SJCRH30 (cell line): ENCODE results near the gene GNAI3. TPM values are rescaled to one million over a fixed set of nuclear protein-coding genes. Genes with fewer than 3 reads are reported as not detected.

Experiments used
- DNase-seq, 2 experiments: peaks; one replicate each; pipeline ENCODE4 v3.0.0-alpha.2; 2015 to 2020
- H3K27ac ChIP-seq: fragments of 250-450 bp; sonication (Bioruptor Pico); 2 replicates; pipeline ENCODE4 v1.5.1; 2020; ENCODE audit warnings: mild to moderate bottlenecking, moderate library complexity
- H3K27me3 ChIP-seq: fragments of 250-450 bp; sonication (Bioruptor Pico); 2 replicates; pipeline ENCODE4 v1.5.1; 2020; ENCODE audit warnings: mild to moderate bottlenecking, moderate library complexity
- H3K36me3 ChIP-seq: fragments of 250-450 bp; sonication (Bioruptor Pico); 2 replicates; pipeline ENCODE4 v1.5.1; 2020; ENCODE audit warnings: mild to moderate bottlenecking, moderate library complexity
- H3K4me1 ChIP-seq: fragments of 250-450 bp; sonication (Bioruptor Pico); 2 replicates; pipeline ENCODE4 v1.5.1; 2020; ENCODE audit warnings: mild to moderate bottlenecking, moderate library complexity
- H3K4me3 ChIP-seq: fragments of 250-450 bp; sonication (Bioruptor Pico); 2 replicates; pipeline ENCODE4 v1.5.1; 2020; ENCODE audit warnings: mild to moderate bottlenecking, moderate library complexity
- H3K9me3 ChIP-seq: fragments of 250-450 bp; sonication (Bioruptor Pico); replicated peaks from 2 replicates; pipeline ENCODE4 v1.5.1; 2020; ENCODE audit warnings: mild to moderate bottlenecking, moderate library complexity
- total RNA-seq: library from RNA; depleted of rRNA; stranded (reverse); fragments of >200 nt; shearing (Covaris generic); gene quantifications from 2 replicates; pipeline ENCODE4 v1.2.3, GENCODE V29; 2014; rRNA removed

Gene GNAI3
- total RNA-seq = 12.2 and 13.4 TPM in 2 replicates

DNA sequence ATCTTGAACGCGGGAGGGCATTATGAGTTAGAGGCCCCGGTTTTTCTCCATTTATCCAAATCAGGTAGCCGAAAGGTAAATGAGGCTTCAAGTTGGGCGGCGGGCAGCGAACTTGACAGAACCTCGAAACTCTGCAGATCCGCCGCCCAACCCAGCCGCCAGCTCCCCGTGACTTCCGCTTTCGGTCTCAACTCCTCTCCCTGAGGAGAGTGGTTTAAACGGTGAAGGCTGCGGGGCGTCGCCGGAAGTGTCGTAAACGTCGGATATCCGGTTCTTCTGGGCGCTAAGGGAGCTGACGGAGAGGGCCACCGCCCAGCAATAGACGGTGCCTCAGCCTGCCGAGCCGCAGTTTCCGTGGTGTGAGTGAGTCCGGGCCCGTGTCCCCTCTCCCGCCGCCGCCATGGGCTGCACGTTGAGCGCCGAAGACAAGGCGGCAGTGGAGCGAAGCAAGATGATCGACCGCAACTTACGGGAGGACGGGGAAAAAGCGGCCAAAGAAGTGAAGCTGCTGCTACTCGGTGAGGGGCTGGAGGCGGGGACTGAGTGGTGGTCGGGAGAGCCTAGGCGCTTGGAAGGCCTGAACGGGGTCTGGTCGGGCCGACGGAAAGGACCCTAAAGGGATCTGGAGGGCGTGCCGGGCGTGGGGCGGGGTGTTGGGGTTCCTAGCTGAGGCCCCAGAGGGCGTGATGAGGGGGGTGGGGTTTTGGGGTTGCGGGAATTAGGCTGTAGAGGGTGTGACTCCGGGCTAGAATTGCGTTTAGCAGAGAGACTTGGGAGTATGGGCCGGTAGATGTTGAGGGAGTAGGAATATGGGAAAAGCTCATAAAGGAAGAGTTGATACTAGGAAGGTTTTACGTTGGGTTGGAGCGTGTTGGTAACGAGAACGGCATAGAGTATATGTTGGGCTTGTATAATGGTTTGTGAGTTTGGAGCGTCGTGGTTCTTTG is at the start of gene GNAI3:
TSS of gene GNAI3 (plus strand) at position 295 of the 947 bp plus-strand sequence. CDS start at position 401, 106 bp downstream.
- Histone ChIP-seq H3K36me3 (no peaks in the 10 kb centered on the region), H3K4me1 (peaks cover 14% of the 10 kb centered on the region), H3K27me3 (no peaks in the 10 kb centered on the region), H3K9me3 (no peaks in the 10 kb centered on the region), H3K27ac (peak within 1 kb of the TSS; percentile 52), H3K4me3 (peak within 1 kb of the TSS; percentile 84)
- peak; percentile 93 to 95 for DNase-seq

DNA sequence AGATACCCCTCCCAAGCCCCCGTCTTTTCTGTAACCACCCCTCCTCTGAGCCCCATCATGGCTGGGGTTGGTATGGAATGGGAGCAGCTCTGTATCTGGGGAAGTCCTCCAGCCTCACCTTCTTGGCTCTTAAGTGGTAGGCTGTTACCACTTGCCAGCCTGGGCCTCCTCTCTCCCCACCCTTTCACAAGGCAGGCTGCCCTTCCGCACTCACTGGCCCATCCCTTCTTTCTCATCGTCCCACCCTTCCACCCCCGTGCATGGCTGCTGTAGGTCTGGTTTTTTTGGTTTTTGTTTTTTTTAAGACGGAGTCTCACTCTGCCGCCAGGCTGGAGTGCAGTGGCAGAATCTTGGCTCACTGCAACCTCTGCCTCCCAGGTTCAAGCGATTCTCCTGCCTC is 49.3 kb upstream of the GNAI3 start:
- Histone ChIP-seq H3K27me3 (no peaks in the 10 kb centered on the region), H3K27ac (peak overlapping the region; percentile 58; the same call in 1 of the 2 replicates), H3K36me3 (0 out of 2 replicates have a peak, but pooled peaks cover 3% of the 10 kb centered on the region), H3K4me3 (no peak overlapping the region), H3K9me3 (no peaks in the 10 kb centered on the region), H3K4me1 (peaks cover 20% of the 10 kb centered on the region)
- no peak for DNase-seq

DNA sequence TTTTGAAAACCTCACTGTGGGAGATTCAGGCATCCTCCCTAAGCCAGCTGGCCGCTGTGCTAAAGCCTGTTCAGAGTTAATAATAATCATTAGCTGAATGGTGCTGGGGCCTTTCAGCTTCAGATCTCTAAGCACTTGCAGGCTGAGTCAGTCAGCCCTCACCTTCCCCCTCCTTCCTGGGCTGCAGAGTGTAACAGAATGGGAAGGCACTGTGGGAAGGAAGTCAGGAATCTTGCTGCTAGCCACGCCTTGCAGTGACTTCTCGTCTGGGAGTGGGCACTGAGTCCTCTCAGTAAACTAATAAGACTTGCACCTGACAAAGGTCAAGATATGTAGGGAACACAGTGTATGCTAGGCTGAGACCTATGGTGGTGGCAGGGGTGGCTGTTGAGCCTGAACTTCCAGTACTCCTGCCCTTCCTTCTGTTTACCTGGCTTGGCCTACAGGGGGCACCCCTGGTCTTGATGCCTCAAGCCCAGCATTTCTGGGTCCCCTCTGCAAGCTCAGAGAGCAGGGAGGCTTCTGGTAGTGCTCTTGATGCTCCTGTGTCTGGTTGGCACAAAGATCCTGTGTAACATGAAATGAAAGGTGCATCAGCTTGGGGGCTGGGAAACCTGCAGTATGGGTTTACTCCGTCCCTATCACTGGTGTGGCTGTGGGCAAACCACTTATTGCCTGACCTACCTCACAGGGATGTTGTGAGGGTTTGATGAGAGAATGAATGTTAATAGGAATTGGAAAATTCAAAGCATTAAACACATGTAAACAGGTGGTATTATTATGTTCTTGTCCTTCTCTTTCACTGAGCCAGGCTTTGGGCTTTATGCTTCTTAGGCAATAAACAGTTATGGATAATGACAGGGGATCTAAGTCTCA is 48.5 kb upstream of the GNAI3 start:
- H3K36me3 ChIP-seq = 0 out of 2 replicates have a peak, but pooled peaks cover 3% of the 10 kb centered on the region
- DNase-seq = peak; percentile 83 to 88
- no peaks in the 10 kb centered on the region for H3K27me3 ChIP-seq
- peaks cover 20% of the 10 kb centered on the region for H3K4me1 ChIP-seq
- no peak overlapping the region for H3K27ac ChIP-seq
- H3K9me3 ChIP-seq = no peaks in the 10 kb centered on the region
- H3K4me3 ChIP-seq = no peak overlapping the region

DNA sequence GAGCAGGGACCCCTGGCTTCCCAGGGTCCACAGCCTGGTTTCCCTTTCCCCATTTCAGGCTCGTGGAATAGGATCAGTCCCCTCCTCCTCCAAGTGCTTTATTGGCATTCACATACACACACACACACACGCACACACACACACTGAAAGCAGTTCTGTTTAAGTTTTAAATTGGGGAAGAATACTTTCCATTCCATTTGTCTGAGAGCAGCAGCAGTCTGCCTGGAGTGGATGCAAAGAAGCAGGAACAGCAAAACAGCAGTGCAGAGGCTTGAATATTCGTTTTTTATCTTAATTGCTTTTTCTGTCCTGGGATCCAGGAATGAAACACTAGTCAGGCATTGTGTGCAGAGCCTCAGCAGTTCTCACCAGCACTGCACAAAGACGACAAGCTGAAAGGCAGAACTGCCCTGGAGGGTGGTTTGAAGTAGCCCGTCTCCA is 47.5 kb upstream of the GNAI3 start:
- no peak for DNase-seq
- Histone ChIP-seq H3K4me1 (peaks cover 20% of the 10 kb centered on the region), H3K27ac (no peak overlapping the region)

DNA sequence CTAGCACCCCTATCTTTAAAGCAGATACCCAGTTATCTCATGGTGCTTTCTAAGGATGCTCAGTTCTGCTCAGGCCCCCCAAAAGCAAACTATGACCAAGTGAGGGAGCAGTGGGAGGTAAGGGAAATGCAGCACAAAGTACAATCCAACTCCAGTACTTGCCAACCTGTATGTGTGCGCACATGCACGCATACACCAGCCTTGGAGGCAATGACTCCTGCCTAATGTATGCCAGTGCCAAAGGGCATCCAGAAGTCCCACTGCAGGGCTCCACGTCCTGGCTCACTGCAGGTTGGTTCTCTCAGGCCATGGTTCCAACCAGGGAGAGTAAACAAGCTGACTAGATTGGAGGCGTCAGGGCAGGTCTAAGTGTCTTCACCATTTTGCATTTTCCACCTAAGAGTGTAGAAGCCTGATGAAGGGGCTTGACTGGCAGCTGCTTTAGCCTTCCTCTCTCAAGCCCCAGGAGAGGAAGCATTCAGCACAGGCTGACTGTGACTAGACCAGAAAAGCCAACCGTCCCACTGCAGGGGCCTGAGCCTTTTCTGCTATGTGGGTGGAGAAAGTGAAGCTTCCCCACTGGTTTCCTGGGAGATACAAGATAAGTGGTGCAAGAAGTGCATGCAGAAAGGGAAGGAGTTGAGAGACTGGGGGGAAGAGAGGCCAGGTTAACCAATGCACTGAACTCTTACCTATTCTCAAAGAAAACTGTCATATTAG is 46.6 kb upstream of the GNAI3 start:
- H3K27me3 ChIP-seq = no peaks in the 10 kb centered on the region
- no peak for DNase-seq
- 0 out of 2 replicates have a peak, but pooled peaks cover 3% of the 10 kb centered on the region for H3K36me3 ChIP-seq
- H3K27ac ChIP-seq = no peak overlapping the region
- H3K9me3 ChIP-seq = no peaks in the 10 kb centered on the region
- no peak overlapping the region for H3K4me3 ChIP-seq
- H3K4me1 ChIP-seq = peaks cover 20% of the 10 kb centered on the region

More for the DNA sequence above, 47.5 kb upstream of the GNAI3 start:
- no peaks in the 10 kb centered on the region for H3K9me3 ChIP-seq
- H3K27me3 ChIP-seq = no peaks in the 10 kb centered on the region
- H3K36me3 ChIP-seq = 0 out of 2 replicates have a peak, but pooled peaks cover 3% of the 10 kb centered on the region
- no peak overlapping the region for H3K4me3 ChIP-seq

DNA sequence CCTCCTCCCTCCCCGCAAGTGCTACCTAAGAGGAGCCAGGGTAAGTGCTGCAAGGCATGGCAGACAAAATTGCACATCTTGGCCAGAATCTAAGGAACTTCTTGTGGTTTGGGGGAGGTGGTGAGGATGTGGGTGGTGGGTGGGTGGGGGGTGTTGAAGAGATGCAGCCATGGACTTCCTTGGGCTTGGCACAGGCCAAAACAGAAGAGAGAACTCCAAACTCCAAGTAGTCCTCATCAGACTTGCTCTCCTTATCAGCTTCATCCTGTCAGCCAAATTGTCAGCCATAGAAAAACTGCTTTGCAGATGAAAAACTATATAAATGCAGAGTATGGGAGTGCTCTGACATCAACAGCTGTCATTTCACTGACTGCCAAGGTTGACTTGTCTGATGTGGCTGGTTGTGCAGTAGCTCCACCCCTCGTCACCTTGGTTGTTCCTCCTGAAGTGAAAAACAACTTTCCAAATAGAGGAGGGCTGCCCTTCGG is 46.0 kb upstream of the GNAI3 start:
- H3K4me3 ChIP-seq = no peak overlapping the region
- no peak for DNase-seq
- no peaks in the 10 kb centered on the region for H3K9me3 ChIP-seq
- H3K36me3 ChIP-seq = 0 out of 2 replicates have a peak, but pooled peaks cover 3% of the 10 kb centered on the region
- H3K27me3 ChIP-seq = no peaks in the 10 kb centered on the region
- H3K4me1 ChIP-seq = peaks cover 20% of the 10 kb centered on the region
- no peak overlapping the region for H3K27ac ChIP-seq

DNA sequence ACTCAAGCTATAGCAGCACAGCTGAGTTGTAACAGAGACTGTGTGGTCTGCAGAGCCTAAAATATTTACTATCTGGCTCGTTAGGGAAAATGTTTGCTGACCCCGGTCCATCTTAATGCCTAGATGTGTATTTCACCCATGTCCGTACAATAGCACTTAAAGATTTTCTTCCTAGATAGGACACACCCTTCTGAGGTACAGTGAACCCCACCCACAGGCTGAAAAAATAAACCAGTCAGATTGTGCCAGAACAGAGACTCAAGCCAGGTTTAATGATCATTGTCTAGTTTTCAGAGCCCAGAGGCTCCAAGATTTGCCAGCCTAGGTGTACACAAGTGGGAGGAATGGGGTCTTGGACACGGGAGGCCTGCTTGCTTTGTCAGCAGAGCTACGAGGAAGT is 44.5 kb upstream of the GNAI3 start:
- no peak overlapping the region for H3K27ac ChIP-seq
- peaks cover 14% of the 10 kb centered on the region for H3K4me1 ChIP-seq
- H3K27me3 ChIP-seq = no peaks in the 10 kb centered on the region
- no peaks in the 10 kb centered on the region for H3K9me3 ChIP-seq
- no peak for DNase-seq
- no peak overlapping the region for H3K4me3 ChIP-seq
- 0 out of 2 replicates have a peak, but pooled peaks cover 3% of the 10 kb centered on the region for H3K36me3 ChIP-seq

DNA sequence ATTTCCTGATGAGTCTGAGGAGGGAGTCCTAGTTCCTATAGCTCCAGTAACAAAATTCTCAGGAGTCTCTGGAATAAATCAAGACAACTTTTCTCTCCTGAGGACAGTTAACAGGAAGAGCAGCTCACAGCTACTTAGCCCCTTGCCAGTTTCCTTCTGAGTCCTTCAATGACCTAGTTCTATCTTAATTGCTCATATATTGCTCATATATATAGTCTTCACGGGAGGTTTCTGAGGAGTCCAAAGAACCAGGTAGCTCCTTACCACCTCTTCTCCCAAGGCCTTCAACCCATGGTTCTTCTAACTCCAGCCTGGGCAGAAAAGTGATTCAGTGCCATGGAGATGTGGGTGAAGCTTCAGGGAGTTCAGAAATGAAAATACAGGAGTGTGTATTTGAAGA is 43.4 kb upstream of the GNAI3 start:
- Histone ChIP-seq H3K27me3 (no peaks in the 10 kb centered on the region), H3K36me3 (0 out of 2 replicates have a peak, but pooled peaks cover 3% of the 10 kb centered on the region)

DNA sequence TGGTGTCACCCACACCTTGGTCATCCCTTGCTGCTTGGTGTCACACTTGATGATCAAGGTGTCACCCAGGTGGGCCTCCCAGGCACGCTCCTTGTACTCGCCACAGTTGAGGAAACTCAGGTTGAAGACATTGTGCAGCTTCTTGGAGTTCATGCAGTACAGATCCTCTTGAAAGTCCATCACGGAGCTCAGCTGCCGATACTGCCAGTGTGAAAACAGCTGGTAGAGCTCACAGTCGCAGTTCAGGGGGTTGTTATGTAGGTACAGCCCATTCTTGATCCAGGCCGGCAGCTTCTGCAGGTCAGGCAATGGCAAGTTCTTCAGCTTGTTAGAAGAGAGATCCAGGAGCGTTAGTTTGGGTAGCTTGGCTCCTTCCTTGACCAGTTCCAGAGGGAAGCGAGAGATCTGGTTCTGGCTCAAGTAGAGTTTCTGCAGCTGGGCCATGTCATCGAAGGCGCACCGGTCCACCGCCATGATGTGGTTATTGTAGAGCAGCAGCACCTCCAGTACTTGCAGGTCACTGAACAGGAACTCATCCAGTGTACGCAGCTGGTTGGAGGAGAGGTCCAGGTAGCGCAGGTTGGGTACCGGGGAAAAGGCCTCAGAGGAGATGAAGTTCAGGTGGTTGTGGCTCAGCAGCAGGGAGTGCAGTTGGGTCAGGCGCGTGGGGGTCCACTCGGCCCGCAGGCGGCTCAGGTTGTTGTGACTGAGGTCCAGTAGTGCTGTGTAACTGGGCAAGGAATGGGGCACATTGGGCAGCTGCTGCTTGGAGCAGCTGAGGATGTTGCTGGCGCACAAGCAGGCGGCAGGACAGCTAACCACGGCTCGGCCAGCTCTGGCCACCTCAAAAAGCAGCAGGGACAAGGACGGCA is 40.2 kb upstream of the GNAI3 start:
- Histone ChIP-seq H3K9me3 (no peaks in the 10 kb centered on the region), H3K36me3 (no peaks in the 10 kb centered on the region), H3K4me1 (peaks cover 6% of the 10 kb centered on the region), H3K4me3 (no peak overlapping the region), H3K27me3 (no peaks in the 10 kb centered on the region), H3K27ac (no peak overlapping the region)
- no peak for DNase-seq

More for the DNA sequence above, 43.4 kb upstream of the GNAI3 start:
- no peak for DNase-seq
- no peak overlapping the region for H3K4me3 ChIP-seq
- H3K9me3 ChIP-seq = no peaks in the 10 kb centered on the region
- peaks cover 4% of the 10 kb centered on the region; the same call in 1 of the 2 replicates for H3K4me1 ChIP-seq
- H3K27ac ChIP-seq = no peak overlapping the region

DNA sequence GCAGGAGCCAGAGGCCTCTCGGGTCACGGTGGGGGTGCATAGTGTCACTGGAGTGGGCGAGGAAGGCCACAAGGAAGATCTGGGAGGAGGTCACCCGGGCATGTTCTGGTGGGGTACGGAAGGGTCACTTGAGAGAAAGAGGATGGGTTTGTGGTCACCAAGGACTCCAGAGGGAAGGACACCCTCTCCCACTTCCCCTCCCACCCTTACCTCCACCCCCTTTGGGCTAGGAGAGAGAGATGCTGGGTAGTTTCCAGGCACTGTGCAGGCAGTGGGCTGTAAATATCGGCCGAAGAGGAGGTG is 39.6 kb upstream of the GNAI3 start:
- Histone ChIP-seq H3K27ac (no peak overlapping the region), H3K4me3 (no peak overlapping the region), H3K9me3 (no peaks in the 10 kb centered on the region), H3K27me3 (no peaks in the 10 kb centered on the region), H3K4me1 (peaks cover 11% of the 10 kb centered on the region), H3K36me3 (no peaks in the 10 kb centered on the region)
- no peak for DNase-seq

DNA sequence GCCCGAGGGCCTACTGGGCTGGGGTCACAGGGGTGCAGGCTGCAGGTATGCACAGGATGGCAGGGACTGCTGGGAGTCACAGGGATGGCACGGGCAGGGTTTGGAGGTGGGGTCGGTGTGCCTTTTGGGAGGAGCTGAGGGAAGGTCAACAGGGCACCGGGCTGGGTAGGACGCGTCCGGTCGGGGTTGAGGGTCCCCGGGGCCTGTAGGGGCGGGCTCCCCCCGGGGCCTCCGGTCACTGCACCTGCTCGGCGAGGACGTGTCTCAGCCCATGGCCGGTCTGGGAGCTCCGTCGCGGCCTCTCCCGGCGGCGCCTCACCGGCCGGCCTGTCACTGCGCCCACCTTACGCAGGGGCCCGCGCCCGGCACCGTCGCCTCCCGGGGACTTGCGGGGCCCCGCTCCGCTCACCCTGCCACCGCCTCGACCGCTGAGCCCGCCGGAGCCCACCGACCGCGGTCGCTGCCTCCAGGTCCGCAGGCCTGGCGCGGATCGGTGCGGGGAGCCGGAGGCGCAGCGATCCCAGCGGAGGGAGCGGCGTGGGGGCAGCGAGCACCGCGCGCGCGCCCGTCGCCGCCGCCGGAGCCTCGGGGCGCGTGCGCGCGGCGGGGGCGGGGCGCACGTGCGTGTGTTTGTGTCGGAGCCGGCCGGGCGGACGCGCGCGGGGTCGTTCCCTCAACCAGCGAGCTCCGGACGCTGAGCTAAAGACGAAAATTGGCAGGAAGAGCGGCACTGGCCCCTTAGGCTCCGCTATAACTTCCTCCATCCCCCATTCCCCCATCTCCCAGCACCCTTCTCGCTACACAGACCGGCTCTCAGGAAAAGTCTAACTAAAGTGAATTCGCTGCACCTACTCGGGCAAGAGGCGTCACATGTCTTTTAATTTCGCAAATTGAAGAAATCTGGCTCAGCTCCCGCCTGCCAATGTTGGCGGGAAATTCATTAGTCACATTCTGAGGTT is 39.0 kb upstream of the GNAI3 start, which contains the start of gene AMIGO1:
TSS of gene AMIGO1 (minus strand) at position 552 of the 959 bp plus-strand sequence. CDS start 815 bp downstream, outside the sequence.
- no peak within 1 kb of the TSS for H3K27ac ChIP-seq
- H3K27me3 ChIP-seq = no peaks in the 10 kb centered on the region
- H3K4me1 ChIP-seq = peaks cover 17% of the 10 kb centered on the region
- no peak within 1 kb of the TSS for H3K4me3 ChIP-seq
- no peaks in the 10 kb centered on the region for H3K36me3 ChIP-seq
- H3K9me3 ChIP-seq = no peaks in the 10 kb centered on the region
- no peak for DNase-seq

DNA sequence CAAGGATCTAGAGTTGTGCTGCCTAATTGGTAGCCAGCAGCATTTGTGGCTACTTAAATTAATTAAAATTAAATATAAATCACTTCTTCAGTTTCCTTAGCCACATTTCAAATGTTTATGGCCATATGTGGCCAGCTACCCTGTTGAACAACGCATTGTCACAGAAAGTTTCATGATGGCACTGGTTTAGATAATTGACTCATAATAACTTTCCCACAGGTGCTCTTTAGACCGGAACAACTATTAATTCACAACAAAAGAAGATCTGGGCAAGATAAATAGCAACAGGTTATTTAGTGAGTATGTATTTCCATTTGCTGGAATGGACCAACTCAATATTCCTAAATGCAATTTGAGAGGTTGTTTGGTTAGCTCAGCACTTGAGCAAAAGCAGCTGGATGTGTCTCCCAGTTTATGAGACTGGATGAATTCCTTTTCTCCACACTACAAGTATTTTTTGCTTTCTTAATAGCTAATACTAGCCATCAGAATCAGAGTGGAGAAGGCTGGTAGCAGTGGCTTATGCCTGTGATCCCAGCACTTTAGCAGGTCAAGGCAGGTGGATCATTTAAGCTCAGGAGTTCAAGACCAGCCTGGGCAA is 35.2 kb upstream of the GNAI3 start:
- H3K36me3 ChIP-seq = no peaks in the 10 kb centered on the region
- peak in 1 of 2 experiments; percentile 40 for DNase-seq
- H3K27ac ChIP-seq = no peak overlapping the region
- no peaks in the 10 kb centered on the region for H3K27me3 ChIP-seq
- no peak overlapping the region for H3K4me3 ChIP-seq
- H3K4me1 ChIP-seq = peaks cover 50% of the 10 kb centered on the region
- no peaks in the 10 kb centered on the region for H3K9me3 ChIP-seq
